GM21528 (cell line): Measurements from ENCODE around the gene CTTNBP2NL.
A peak's percentile ranks its signal among the peaks of the same experiment; 100 is the strongest.
"Not testable (repeated sequence)": the region's sequence is repeated elsewhere in the genome, so short reads cannot be mapped to it uniquely, and the experiment has no call there.

ENCODE experiments used
- ATAC-seq: cut with Tn5 transposase; IDR thresholded peaks from one replicate; pipeline ENCODE4 v1.9.1; 2021; ENCODE audit warnings: mild to moderate bottlenecking, moderate library complexity; ENCODE audit not compliant: unreplicated experiment, low FRiP score

Gene CTTNBP2NL

DNA sequence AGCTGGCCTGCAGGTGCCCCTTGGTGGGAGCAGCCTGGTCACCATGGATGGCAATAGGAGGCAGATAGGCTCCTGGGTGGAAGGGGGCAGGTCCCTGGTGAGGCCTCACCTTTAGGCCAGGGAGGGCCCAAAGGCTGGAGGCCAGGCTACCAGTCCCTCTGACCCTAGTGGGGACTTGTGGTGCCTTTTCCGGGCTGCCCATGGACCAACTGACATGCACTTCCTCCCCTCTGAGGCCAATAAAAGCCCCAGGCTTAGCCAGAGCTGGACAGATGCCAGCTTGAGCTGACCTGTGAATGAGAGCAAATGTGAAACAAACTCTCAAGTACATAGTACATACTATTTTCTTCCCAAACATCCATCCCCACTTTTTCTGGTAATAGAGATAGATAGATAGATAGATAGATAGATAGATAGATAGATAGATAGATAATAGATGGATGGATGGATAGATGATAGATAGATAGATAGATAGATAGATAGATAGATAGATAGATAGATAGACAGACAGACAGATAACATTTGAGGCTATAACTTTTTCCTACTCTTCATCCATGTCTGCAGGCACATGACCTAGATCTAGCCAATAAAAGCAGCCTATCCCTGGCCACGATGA is 9.2 kb upstream of the CTTNBP2NL start:
- no peak for ATAC-seq

DNA sequence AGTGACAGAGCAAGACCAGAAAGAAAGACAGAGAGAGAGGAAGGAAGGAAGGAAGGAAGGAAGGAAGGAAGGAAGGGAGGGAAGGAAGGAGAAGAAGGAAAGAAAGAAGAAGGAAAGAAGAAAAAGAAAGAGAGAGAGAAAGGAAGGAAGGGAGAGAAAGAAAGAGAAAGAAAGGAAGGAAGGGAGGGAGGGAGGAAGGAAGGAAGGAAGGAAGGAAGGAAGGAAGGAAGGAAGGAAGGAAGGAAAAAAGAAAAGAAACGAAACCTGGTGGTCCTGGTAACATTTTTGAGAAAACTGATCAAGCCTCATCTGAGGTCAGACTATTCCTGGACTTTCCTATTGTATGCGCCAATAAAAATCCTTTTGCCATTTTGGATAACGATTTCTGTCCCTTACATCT is 8.2 kb upstream of the CTTNBP2NL start:
- ATAC-seq = no peak

DNA sequence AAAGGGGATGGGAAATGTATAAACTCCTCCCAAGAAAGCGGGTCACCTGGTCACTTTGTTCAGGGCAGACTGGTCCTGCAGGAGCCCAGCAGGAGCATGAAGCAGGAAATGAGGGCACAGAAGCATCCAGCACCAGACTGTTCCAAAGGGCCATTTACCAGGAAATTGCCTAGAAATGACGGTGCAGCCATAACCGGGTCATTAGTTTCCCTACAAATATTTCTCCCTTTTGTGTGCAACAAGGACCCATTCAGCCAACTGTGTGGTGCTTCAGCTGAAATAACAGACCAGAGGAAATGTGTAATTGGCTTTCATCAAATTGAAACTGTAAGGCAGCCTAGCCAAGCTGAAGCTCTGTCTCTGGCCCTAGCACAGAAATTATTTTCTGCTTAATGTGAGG is 7.6 kb upstream of the CTTNBP2NL start:
- ATAC-seq = no peak

DNA sequence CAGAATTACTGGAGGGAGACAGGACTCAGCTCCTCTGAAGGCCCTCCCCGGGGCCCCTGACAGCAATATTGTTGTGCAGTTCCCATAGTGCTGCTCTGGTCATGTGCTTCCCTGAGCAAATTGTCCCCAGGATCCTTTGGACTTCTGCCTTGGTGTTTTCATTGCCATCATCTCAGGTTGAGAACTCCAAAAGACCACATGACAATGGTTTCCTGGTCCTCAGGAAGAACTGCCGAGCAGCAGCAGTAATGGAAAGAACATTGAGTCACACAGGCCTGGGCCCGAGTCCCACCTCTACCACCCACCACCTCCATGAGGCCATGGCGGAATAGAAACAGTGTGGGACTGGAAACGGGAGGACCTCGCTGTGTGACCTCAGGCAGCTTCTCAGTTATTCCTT is 6.3 kb upstream of the CTTNBP2NL start:
- no peak for ATAC-seq

DNA sequence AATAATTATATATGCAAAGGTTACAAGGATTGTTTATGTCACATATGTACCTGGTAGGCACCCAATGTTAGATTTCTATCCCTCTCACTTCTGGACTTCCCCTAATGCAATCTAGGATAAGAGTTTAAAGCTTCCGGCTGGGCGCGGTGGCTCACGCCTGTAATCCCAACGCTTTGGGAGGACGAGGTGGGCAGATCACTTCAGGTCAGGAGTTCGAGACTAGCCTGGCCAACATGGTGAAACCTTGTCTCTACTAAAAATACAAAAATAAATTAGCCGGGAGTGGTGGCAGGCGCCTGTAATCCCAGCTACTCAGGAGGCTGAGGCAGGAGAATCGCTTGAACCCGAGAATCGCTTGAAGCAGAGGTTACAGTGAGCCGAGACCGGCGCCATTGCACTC is 5.7 kb upstream of the CTTNBP2NL start:
- not testable (repeated sequence) for ATAC-seq

DNA sequence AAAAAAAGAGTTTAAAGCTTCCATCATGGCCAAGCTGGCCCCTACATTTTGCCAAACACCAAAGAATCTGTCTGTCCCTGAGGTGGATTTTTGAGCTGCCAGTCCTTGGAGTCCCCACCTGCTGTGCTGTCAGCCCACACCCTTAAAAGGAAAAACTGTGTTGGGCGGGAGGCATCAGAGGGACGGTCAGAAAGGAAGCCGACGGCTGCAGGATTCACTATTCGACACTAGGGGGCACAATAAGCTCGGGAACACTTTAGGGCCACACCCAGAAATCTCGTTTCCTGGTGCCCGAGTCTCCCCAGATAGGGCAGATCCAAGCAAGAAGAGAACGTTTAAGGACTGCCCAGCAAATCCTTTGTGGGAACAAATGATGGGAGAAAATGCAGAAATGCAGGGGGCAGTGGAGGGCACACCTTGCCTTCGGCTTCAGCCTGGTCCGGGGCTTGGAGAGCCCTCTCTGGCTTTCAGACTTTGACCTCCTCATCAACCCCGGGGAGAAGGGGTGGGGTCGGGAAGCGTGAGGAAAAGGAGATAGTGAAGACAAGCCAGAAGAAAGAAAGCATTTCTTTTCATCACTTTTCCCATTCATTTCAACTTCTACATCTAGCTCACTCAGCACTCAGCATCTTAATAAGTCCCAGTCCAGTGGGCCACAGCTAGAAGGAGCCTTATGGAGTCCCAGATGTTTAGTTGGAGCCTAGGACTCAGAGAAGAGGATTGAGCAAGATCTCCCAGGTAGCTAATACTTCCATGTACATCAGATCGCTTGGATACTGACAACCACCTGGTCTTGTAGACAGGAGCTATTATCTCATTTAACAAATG is 5.0 kb upstream of the CTTNBP2NL start:
- peak; percentile 79 for ATAC-seq

DNA sequence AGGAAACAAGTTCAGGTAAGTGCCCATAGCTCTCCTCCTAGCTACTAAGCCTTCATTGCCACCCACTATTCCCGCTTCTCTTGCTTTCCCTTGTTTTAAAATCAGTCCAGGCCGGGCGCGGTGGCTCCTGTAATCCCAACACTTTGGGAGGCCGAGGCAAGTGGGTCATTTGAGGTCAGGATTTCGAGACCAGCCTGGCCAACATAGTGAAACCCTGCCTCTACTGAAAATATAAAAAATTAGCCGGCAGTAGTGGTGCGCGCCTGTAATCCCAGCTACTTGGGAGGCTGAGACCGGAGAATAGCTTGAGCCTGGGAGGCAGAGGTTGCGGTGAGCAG is 4.4 kb upstream of the CTTNBP2NL start:
- no peak for ATAC-seq

DNA sequence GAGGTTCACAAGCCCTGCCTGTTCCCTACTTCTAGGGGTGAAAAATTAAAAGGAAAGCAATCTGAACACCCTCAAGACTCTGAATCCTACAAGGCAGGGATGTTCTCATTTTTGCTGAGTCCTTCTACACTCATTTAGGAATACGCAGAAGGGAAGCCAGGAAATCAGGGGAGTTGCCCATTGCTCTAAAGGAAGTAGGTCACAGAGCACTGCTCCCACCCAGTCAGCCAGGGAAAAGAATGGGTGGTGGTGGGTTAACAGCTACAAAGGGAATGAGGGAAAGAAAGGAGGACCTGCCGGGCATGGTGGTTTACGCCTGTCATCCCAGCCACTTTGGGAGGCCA is 2.4 kb upstream of the CTTNBP2NL start:
- no peak for ATAC-seq

DNA sequence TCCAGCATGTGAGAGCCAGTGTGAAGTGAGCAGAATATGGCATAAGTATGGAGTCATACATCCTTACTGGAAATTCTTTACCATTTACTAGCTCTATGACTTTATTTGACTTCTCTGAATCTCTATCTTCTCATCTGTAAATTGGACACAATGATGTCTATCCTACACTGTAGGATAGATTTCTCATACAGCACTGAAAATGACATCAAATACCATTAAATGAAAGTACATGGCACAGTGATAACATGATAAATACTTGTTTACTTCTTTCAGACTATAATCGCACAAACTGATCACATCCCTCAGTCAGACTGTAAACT is 1.3 kb upstream of the CTTNBP2NL start:
- ATAC-seq = no peak

DNA sequence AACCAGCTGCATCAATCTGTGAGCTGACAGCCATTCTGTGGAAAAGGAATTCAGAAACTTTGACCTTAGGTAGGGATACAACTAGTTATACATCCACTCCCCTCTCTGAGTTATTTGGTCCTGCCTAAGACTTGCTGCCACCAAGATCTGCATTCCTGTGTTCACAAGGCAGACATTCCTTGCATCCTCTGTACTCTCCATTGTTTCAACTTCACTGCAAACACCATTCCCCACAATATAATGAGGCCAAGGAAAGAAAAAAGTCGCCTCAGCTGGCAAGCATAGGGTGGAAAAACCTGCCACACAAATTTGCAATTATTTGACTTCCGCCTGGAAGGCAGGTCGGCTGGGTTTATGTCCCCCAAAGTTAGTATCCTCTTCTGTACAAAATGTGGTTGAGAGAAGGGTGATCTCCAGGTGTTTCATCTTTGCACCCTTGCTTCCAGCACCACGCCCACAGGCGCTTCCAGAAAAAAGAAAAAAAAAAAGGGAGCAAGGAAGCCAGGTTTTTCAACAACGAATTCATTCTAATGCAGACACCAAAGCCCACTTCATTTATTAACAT is 676 bp upstream of the CTTNBP2NL start:
- ATAC-seq = no peak

DNA sequence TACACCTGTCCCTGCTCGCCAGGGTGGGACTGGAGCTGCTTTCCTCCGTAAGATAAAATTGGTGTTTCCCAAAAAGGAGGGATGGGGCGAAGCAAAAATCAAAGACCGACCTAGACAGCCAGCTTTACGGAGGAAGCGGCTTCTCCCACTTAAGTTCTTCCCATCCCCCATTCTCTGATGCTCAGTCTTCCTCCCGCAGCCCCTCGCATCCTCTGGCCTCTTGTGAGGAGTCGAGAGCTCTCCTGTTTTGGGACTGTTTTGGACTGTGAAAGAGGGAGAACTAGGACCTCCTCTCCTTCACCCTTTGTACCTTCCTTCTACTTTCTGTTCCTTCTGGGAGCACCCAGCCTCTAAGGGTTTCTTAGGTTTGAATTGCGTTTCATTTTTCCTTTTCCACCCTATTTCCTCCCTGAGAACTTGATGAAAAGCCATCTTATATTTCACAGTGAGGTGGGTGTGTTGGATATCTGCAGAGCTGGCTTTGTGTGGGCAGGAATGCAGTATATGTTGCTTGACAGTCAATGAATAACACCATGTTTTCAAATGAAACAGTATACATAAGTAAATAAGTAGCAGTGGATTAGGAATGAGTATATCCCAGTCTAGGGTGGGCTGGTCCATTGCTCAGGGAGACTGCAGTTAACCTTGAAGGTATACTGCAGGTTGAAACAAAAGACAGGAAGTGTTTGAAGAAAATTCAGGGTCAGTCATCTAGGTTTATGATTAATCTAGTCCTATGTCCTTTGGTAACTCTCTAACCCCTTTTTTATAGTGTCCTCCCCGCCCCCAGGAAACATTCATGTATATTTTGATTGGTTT is 848 bp downstream of the CTTNBP2NL start:
- ATAC-seq = peak; percentile 7

DNA sequence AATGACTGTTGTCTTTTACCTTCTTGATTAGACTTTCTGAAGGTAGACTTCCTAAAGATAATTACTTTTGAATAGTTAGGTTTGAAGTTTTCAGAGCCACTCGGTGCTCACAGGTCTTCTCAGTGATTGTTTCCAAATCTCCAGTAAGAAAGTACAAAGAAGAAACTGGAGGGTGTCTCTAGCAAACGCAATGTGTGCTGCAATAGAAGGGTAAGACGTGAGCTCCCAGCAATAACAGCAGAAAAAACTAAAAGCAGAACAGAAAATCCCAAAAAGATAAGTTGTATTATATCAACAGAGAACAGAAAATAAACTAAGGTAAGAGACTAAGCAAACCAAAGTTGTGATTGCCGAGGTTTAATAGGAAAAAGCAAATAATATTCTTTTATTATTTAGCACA is 1.8 kb downstream of the CTTNBP2NL start:
- no peak for ATAC-seq

DNA sequence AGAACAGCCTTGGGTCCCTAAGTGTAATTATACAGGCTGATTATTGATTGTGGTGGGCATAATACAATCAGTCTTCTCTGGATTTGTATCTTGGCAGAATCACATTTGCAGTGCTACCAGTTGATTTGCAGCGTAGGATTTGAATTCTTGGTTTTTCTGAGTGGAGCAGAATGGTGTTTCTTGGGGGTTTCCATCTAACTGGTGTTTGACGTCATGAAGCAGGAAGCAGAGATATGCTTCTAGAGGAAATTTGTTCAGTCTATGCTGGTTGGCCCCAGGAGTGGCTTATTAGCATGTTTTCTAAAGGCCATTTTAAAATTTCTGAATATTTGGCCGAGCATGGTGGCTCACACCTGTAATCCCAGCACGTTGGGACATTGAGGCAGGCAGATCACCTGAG is 3.4 kb downstream of the CTTNBP2NL start:
- ATAC-seq = no peak

DNA sequence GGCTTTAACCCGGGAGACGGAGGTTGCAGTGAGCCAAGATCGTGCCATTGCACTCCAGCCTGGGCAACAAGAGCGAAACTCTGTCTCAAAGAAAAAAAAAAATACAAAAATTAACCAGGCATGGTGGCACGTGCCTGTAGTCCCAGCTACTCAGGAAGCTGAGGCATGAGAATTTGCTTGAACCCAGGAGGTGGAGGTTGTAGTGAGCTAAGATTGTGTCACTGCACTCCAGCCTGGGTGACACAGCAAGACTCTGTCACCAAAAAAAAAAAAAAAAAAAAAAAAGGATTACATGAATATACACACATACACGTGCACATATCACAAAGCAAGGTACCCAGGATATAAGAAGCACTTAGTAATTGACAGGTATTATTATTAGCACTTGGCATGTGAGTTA is 4.7 kb downstream of the CTTNBP2NL start:
- ATAC-seq = not testable (repeated sequence)

DNA sequence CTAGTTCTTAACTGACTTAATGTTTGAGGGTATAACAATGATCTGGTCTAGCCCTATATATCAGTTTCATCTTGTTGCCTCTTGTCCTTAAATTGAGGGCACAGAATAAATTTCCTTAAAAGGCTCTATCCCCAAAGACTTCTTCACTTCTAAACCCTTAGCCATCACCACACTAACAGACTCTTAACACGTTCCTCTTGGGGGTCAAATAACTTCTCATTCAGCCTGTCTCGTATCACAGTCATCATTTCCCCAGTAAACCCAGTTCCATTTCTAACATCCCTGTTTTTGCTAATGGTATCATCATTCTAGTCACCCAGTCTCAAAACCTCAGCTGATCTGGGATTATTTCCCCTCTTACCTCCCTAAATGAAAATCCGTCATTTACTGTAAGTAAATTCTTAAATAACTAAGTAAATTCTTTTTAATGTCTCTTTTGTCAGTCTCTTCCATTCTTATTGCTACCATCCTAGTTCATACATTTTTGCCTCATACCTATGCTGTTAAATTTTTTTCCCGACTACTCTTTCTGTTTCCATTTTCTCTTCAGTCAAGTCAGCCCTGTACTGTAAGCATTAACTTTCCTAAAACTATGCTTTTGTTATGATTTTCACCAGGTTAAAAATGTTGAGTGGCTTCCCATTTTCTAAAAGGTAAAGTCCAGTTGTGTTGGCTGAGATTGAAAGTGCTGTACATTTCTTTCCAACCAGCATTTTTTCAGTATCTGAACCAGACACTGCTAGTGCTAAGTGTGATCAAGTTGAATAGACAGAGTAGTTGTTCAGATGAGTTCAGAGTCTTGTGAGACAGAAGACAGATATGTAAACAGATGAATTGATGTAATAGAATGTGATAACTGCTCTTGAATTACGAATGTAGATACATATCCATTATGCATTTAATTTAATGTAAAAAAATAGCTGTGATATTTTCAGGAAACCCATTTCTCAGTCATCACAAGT is 6.9 kb downstream of the CTTNBP2NL start:
- no peak for ATAC-seq

DNA sequence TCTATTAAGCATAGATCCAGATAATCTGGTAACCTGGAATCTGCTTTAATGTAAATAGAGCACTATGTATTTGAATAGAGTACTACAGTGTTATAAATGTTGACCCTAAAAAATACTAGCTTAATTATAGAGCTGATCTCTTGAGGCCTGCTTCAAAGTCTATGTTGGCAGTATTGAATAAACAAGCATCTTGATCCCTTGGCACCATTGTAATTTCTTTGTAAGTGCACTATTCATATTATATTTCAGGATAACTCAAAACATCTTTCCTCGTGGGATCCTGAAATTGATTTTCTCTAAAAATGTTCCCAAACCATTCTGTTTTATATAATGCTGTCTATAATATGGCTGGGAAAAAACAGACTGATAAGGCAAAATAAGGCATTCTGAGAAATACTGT is 10.8 kb downstream of the CTTNBP2NL start:
- no peak for ATAC-seq

DNA sequence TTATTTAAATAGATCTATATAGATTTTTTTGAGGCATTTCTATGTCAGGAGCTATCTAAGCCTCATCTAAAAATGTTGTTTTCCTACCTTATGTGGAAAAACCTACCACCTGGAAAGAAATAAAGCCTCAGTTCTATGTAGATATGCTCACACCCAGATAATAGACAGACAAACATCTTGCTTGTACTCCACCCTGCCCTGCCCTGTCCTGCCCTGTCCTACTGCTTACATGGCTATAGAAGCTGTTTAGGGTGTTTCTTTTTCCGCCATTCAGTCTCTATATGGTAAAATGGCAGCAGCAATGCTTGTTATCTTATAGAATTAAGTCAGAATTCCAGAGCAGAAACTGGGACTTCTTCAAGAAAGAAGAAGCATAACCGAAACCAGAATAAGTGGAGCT is 13.4 kb downstream of the CTTNBP2NL start:
- no peak for ATAC-seq

DNA sequence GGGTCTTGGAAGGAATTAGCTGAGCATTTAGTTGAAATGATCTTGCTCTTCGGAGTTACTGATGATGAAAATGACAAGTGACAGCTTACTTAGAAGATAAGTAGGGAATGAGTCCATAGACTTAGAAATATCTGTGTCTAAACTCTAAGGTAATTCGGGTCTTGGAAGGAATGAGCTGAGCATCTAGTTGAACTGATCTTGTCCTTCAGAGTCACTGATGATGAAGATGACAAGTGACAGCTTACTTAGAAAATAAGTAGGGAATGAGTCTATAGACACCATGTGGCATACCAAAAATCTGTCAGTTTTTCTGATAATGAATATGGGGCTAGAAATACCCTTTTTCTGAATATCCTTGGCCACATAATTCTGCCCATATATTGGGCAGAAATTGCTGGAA is 14.7 kb downstream of the CTTNBP2NL start:
- no peak for ATAC-seq

DNA sequence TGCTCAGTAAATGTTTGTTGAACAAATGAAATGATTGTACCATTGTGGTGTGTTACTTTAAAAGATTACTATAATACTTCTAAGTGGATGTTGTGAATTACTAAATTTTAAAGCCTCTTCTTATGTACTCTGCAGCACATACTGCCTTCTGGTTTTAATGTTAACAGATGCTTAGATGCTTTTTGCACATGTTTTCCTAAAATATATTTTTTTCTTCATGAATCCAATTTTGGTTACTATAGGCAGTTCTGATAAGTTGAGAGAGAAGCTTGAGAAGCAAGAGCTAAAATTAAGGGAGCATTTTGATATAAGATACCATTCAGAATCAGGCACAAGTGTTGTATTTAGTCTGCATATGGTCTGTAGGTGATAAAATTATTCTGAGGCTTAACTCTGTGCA is 21.3 kb downstream of the CTTNBP2NL start:
- no peak for ATAC-seq

DNA sequence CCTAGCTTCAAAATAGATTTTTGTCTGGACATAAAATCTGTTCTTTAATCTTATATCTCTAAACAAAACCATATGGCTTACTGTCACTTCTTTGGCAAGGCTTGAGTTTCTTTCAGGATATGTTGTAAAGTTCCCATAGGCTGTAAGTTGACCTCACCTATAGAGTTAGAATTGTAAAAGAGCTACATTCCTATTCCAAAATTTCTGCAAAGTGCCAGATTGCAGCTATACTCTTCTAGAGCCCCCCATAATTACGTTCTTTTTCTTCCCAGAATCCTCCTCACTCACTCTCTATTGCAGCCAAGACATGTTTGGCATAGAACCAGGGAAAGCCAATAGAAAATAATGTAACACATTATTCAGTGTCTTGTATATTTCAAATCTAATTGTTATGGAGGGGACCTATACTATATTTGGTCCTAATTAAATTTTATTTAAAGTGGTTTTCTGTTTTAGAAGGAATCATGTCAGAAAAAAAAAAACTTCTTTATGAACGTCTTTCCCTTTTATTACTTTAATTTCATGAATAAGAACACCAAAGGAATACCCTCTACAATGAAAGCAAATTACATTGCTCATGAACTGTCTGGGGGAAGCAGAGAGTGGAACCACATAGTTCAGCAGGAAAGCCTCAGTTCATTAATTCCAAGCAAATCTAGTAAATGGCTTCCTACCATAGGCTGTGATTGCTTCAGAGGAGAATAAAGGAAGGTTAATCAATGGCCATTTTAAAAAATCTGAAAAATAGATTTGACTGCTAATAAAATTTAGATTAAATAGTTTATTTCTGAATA is 22.3 kb downstream of the CTTNBP2NL start:
- no peak for ATAC-seq
